Activated T-cell treated with anti-CD3 and anti-CD28 coated beads, Interleukin-2, amount 50 U/mL, for 72 hours (primary cell): ENCODE measurements around the gene LCOR. TPM values are rescaled to one million over a fixed set of nuclear protein-coding genes. Genes with fewer than 3 reads are reported as not detected.

Source experiments
- ATAC-seq, 2 donors: fragments of 150-1000 bp; cut with Tn5 transposase; replicated peaks in 1 of 2; 2 replicates each; pipeline ENCODE4 v1.10.0; 2021; ENCODE audit warnings: moderate library complexity in 2 of 2, mild to moderate bottlenecking in 1 of 2
- DNase-seq, 2 donors: peaks; one replicate each; pipeline ENCODE4 v3.0.0; 2021 to 2022; ENCODE audit warnings: mixed read lengths in 1 of 2
- H3K27ac Mint-ChIP-seq: one replicate; pipeline ENCODE4 v1.8.0; 2022; ENCODE audit warnings: mild to moderate bottlenecking, moderate library complexity, mixed read lengths
- H3K27me3 Mint-ChIP-seq: one replicate; pipeline ENCODE4 v1.8.0; 2022; ENCODE audit warnings: low read depth, mixed read lengths
- H3K36me3 Mint-ChIP-seq, 2 donors: one replicate each; pipeline ENCODE4 v1.8.0; 2022; ENCODE audit warnings: mixed read lengths in 2 of 2, mild to moderate bottlenecking in 1 of 2; ENCODE audit not compliant: insufficient read depth in 2 of 2
- H3K4me1 Mint-ChIP-seq: one replicate; pipeline ENCODE4 v1.8.0; 2022; ENCODE audit warnings: low read depth, mixed read lengths
- H3K4me3 Mint-ChIP-seq, 2 donors: one replicate each; pipeline ENCODE4 v1.8.0; 2022; ENCODE audit warnings: mild to moderate bottlenecking in 2 of 2, mixed read lengths in 2 of 2, moderate library complexity in 2 of 2
- H3K9me3 Mint-ChIP-seq, 2 donors: one replicate each; pipeline ENCODE4 v1.8.0; 2022; ENCODE audit warnings: mixed read lengths in 2 of 2
- total RNA-seq, 2 donors: library from RNA; stranded (reverse); gene quantifications; one replicate each; pipeline ENCODE4 v1.2.3, GENCODE V29; 2022

LCOR gene
- total RNA-seq, 2 donors from 2014 or later = 24.0 to 33.3 TPM

DNA sequence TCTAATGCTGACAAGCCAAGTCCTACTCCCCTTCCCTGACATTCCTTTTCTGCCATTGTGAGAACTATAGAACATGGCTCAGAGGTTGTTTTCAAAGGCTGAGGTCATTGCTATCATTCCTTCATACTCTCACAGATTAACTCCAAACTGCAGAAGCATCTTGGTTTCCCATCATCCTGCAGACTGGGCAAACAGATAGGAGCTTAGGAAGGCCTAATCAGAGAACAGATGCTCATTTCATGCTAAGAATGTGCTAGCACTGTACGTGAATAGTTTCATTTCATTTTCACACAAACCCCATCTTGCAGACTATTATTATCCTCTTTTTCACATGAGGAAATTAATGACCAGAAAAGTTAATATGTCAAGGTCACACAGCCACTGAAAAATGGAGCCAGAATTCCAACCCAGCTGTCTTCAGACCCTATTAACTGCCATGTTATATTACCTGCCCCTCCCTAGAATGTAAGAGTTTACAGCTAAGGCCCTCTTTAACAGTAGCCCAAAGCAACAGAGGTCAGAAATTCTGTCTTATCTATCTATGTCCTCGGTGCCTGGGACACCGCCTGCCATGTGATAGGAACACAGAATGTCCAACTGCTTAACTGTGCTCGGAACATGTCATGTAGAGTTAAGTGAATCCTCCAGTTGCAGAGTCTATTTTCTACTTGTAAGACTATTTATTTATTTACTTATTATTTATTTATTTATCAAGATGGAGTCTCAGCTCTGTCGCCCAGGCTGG is 2.9 kb upstream of the LCOR start:
- H3K36me3 Mint-ChIP-seq = no peaks in the 10 kb centered on the region
- H3K9me3 Mint-ChIP-seq = no peaks in the 10 kb centered on the region
- H3K4me1 Mint-ChIP-seq = peaks cover 29% of the 10 kb centered on the region
- H3K27me3 Mint-ChIP-seq = no peaks in the 10 kb centered on the region
- ATAC-seq (no peak), DNase-seq (no peak)
- no peak overlapping the region for H3K4me3 Mint-ChIP-seq
- no peak overlapping the region for H3K27ac Mint-ChIP-seq

DNA sequence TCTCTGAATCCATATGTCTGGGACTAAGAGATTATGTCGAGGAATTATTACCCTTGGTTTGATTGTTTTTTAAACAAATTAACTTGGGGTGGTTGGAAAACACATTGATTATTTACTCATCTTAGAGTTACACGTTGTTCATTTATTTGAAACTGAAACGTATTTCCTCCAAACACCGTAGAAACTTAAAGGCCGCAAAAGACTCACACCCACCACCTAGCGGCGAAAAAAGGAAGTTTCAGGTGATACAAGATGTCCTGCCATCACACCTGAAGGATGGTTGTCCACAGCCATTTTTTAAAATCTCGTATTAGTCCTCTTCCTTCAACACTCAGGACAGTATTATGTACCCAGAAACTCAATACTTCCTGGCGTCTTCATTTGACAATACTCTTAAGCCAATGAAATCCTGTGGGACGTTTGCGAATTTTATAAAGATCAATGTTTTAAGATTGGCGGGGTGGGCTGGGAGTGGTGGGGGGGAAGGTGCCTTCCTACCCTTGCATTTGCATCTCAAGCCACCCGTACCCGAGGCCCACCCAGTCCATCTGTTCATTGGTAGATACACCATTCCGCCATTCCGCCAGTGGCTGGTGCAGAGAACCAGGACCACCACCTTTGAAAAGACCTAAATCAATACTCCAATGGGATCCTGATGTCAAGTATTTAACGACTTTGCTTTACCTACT is 1.4 kb upstream of the LCOR start:
- H3K27me3 Mint-ChIP-seq = no peaks in the 10 kb centered on the region
- peaks cover 43% of the 10 kb centered on the region for H3K4me1 Mint-ChIP-seq
- peak overlapping the region; percentile 92 for H3K4me3 Mint-ChIP-seq
- H3K9me3 Mint-ChIP-seq = no peaks in the 10 kb centered on the region
- peak; percentile 82 to 86 for DNase-seq
- peak overlapping the region; percentile 98 for H3K27ac Mint-ChIP-seq
- H3K36me3 Mint-ChIP-seq = peaks cover 0 to 4% of the 10 kb centered on the region in 2 donors
- no peak for ATAC-seq

DNA sequence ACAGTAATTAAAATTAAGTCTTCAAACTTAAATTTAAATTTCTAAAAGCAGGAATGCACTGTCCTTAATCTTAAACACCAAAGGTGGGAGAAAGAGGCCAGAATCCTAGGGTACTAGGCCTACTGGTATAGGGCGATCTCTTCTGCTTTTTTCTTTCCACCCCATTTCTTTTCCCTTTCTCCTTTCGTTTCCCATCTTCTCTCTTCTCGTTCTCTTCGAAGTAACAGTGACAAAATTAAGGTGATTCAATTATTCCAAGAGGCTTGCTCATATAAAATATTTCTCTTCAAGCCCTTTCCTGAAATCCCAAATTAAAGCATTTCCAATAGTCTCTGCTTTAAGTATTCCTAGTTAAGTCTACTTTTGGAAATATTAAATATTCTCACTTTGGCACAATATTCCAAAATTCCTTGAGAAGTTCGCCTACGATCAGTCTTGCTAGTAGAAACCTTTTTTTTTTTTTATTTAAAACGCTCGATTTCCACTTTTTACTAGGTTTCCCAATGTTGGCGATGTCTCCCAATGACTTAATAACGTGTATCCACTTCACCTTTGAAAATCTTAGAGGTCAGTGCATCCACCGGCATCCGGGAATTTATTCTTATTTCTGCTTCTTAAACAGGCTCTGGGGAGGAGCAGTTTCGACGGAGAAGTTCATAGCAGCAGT is 765 bp upstream of the LCOR start:
- Mint-ChIP-seq H3K4me1 (peaks cover 50% of the 10 kb centered on the region), H3K4me3 (peak overlapping the region; percentile 92), H3K27ac (peak overlapping the region; percentile 98), H3K9me3 (no peaks in the 10 kb centered on the region), H3K27me3 (no peaks in the 10 kb centered on the region), H3K36me3 (peaks cover 0 to 4% of the 10 kb centered on the region in 2 donors)
- no peak for DNase-seq
- no peak for ATAC-seq

DNA sequence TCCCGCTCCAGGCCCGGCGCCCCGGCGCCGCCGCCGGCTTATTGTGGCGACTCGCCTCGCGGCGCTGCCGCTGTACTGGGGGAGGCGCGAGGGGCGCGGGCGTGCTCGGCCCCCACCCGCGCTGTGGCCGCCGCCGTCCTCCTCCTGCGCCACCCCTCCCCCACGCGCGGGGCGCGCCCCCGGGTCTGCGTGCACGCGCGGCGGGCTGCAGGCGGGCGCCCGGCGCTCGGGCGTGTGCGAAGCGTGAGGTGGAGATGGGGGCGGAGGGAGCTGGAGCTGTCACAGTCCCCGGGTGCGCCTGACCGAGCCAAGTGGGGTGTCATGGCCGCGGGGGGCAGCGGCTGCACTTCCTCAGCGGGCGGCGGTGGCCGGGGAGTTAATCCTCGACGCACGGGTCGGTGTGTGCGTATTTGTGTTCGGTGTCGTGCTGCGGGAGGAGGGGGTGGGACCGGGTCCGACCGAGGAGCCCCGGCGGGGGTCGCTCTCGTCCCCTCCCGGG is 672 bp downstream of the LCOR start:
- ATAC-seq (peak; percentile 73 to 76), DNase-seq (peak; percentile 91 to 93)
- no peaks in the 10 kb centered on the region for H3K9me3 Mint-ChIP-seq
- H3K36me3 Mint-ChIP-seq = peaks cover 0 to 4% of the 10 kb centered on the region in 2 donors
- peaks cover 57% of the 10 kb centered on the region for H3K4me1 Mint-ChIP-seq
- H3K27ac Mint-ChIP-seq = peak overlapping the region; percentile 80
- H3K27me3 Mint-ChIP-seq = no peaks in the 10 kb centered on the region
- peak overlapping the region; percentile 91 to 93 for H3K4me3 Mint-ChIP-seq

DNA sequence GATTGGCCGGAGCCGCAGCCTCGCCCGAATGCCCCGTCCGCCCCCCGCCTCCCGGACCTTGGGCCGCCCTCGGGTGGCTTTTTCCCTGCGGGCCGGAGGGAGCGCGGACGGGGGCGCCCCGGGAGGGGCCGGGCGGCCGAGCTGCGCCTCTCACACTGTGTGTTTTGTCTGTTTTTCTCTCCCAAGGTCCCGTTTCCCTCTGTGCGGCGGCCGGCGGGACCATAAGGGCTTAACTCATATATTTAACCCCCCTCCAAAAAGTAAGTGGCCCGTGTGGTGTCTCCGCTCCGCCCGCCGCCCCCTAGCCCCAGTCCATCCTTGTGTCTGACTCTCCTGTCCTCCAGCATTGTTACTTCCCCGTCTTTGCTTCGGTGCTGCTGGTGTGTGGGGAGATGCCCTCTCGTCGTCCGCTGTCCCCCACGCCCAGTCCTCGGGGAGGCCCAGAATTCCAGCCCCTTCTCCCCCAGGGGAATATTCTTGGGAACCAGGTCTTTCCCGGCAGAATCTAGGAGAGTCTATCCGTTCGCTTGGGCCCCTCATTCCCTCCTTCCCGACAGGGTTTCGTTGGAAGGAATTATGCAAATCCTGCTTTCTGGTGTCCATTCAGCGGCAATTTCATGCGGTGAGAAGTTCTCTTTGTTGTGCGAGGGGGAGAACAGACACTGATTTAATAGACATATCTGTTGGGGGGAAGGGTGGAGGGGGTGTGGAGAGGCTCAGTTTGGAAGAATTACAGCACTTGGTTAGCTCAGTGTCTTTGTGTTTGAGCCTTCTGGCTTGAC is 1.3 kb downstream of the LCOR start:
- no peak for ATAC-seq
- Mint-ChIP-seq H3K9me3 (no peaks in the 10 kb centered on the region), H3K36me3 (peaks cover 0 to 4% of the 10 kb centered on the region in 2 donors), H3K27ac (peak overlapping the region; percentile 94), H3K4me3 (peak overlapping the region; percentile 93 to 94), H3K4me1 (peaks cover 63% of the 10 kb centered on the region), H3K27me3 (no peaks in the 10 kb centered on the region)
- peak in 1 of 2 donors; percentile 12 for DNase-seq

DNA sequence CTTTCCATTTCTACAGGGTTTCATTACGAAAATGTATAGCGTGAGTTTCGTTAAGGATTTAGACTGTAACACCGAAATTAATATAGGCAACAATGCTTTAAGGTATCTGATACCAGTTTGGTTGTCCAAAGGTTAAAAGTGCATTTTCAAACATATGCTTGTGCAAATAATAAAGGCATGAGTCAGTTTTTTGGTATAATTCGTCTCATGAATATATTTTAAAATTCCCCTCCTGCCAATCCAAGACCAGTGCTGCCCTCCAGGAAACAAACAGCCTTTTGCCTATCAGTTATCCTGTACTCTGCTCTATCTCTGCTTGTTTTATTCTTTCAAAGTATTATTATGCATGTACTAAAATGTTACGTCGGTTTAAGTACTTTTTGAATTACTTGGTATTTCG is 2.0 kb downstream of the LCOR start:
- ATAC-seq = no peak
- peak overlapping the region; percentile 94 for H3K27ac Mint-ChIP-seq
- no peak for DNase-seq
- peaks cover 0 to 4% of the 10 kb centered on the region in 2 donors for H3K36me3 Mint-ChIP-seq
- no peaks in the 10 kb centered on the region for H3K27me3 Mint-ChIP-seq
- peaks cover 71% of the 10 kb centered on the region for H3K4me1 Mint-ChIP-seq
- H3K9me3 Mint-ChIP-seq = no peaks in the 10 kb centered on the region
- H3K4me3 Mint-ChIP-seq = peak overlapping the region; percentile 93 to 94

DNA sequence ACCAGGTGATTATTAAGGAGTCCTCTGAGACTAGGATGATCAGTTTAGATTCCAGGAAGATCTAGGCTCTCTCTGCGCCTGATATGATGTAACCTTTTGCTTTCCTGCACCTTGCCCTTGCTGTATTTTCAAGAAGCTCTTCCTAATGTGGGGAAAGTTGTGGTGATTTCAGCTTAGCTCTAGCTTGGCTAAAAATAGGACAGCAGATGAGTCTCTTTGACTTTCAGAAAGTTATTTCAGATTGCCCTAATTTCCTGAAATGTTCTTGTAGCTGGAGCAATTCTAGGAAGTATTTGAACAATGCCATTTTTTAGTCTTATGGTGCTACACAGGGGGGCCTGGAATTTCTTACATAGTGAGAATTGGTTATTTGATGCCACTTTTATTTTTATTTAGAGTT is 3.8 kb downstream of the LCOR start:
- peak overlapping the region; percentile 38 to 43 for H3K4me3 Mint-ChIP-seq

DNA sequence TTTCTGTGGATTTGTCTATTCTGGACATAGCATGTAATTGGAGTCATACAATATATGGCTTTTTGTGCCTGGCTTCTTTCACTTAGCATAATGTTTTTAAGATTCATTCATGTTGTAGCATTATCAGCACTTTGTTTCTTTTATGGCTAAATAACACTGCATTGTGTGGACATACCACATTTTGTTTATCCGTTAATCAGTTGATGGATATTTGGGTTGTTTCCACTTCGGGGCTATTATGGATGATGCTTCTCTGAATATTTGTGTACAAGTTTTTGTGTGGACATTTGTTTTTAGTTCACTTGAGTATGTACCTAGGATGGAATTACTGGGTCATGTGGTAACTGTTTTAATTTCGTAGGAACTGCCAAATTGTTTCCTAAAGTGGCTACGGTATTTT is 6.4 kb downstream of the LCOR start:
- no peak overlapping the region for H3K27ac Mint-ChIP-seq
- H3K4me3 Mint-ChIP-seq = no peak overlapping the region

More for the DNA sequence above, 3.8 kb downstream of the LCOR start:
- ATAC-seq (no peak), DNase-seq (no peak)
- Mint-ChIP-seq H3K36me3 (peaks cover 0 to 4% of the 10 kb centered on the region in 2 donors), H3K4me1 (peaks cover 74% of the 10 kb centered on the region), H3K9me3 (no peaks in the 10 kb centered on the region), H3K27me3 (no peaks in the 10 kb centered on the region), H3K27ac (peak overlapping the region; percentile 1)

DNA sequence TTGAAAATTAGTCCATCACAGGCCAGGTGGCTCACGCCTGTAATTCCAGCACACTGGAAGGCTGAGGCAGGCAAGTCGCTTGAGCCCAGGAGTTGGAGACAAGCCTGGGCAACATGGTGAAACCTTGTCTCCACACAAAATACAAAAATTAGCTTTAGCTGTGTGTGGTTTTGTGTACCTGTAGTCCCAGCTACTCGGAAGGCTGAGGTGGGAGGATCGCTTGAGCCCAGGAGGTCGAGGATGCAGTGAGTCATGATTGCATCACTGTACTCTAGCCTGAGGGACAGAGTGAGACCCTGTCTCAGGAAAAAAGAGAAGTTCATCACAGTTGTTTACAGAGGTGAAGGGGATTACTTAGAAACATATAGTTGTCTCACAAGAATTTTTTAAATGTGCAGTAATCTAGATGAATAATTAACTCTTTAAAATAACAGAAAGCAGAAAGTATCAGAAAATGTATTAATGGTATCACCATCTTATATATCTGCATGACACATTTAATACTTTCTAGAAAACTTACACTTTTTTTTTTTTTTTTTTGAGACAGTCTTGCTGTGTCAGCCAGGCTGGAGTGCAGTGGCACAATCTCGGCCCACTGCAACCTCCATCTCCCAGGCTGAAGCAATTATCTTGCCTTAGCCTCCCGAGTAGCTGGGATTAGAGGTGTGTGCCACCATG is 8.9 kb downstream of the LCOR start:
- no peaks in the 10 kb centered on the region for H3K9me3 Mint-ChIP-seq
- ATAC-seq (peak; percentile 67 to 68), DNase-seq (peak in 1 of 2 donors; percentile 33)
- peaks cover 0 to 1% of the 10 kb centered on the region in 2 donors for H3K36me3 Mint-ChIP-seq
- H3K4me3 Mint-ChIP-seq = peak overlapping the region; percentile 9 to 18
- H3K27me3 Mint-ChIP-seq = no peaks in the 10 kb centered on the region
- H3K4me1 Mint-ChIP-seq = peaks cover 78% of the 10 kb centered on the region
- H3K27ac Mint-ChIP-seq = peak overlapping the region; percentile 75

More for the DNA sequence above, 6.4 kb downstream of the LCOR start:
- Mint-ChIP-seq H3K27me3 (no peaks in the 10 kb centered on the region), H3K4me1 (peaks cover 86% of the 10 kb centered on the region), H3K36me3 (peaks cover 0 to 5% of the 10 kb centered on the region in 2 donors), H3K9me3 (no peaks in the 10 kb centered on the region)
- DNase-seq = no peak
- no peak for ATAC-seq

DNA sequence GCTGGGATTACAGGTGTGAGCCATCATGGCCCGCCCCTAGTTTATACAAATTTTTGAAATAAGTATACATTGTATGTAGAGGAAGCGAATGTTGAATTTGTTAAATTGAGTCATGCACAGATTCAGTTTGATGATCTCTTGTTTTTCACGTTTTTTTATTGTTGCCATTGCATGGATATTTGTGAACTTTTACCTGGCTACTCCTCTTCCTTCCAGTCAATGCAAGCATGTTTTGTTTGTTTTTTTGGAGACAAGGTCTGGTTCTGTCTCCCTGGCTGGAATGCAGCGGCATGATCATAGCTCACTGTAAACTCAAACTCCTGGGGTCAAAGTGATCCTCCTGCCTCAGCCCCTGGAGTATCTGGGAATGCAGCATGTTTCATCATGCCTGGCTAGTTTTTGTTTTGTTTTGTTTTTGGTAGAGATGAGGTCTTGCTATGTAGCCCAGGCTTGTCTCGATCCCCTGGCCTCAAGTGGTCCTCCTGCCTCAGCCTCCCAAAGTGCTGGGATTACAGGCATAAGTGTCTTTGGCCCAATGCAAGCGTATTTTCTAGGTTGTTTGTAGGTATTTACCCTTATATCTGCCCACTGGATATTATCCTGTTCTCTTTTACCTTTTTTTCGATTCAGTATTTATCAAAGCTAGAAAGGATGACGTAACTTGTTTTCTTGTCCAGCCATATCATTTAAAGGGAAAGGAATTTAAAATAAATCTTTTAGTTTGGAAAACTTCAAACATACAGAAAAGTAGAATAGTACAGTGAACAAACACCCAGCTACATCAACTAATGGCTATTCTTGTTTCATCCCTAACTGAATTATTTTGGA is 11.0 kb downstream of the LCOR start:
- no peak overlapping the region for H3K27ac Mint-ChIP-seq
- no peak overlapping the region for H3K4me3 Mint-ChIP-seq
- ATAC-seq = no peak
- H3K9me3 Mint-ChIP-seq = no peaks in the 10 kb centered on the region
- H3K4me1 Mint-ChIP-seq = peaks cover 70% of the 10 kb centered on the region
- no peaks in the 10 kb centered on the region for H3K27me3 Mint-ChIP-seq
- peaks cover 0 to 1% of the 10 kb centered on the region in 2 donors for H3K36me3 Mint-ChIP-seq
- no peak for DNase-seq

DNA sequence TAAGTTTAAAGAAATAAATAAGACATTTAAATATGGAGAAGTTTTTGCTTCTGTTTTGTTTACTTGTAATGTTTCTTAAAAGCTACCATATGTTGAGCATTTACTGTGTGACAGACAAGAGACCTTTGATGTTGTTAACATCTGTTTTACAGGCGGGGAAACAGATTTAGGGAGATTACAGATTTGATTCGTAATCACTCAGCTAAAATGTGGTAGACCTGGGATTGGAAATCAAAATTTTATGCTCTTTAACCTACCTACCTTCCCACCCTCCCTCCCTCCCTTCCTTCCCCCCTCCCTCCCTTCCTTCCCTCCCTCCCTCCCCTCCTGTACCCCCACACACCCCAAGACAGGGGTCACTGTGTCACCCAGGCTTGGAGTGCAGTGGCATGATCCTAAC is 11.7 kb downstream of the LCOR start:
- Mint-ChIP-seq H3K4me1 (peaks cover 63% of the 10 kb centered on the region), H3K4me3 (no peak overlapping the region), H3K36me3 (peaks cover 0 to 1% of the 10 kb centered on the region in 2 donors), H3K27ac (no peak overlapping the region), H3K9me3 (no peaks in the 10 kb centered on the region), H3K27me3 (no peaks in the 10 kb centered on the region)
- DNase-seq = no peak
- no peak for ATAC-seq
